Activated T-helper 2 cell treated with anti-CD3 and anti-CD28 coated beads, Interferon-gamma antibody, Interleukin-2, Interleukin-4, amounts not matched to agents 10 μg/mL and 5 μg/mL and 100 μg/mL, durations not matched to agents 14 hours and 24 hours and 36 hours (primary cell): ENCODE results near the gene ZNF556. TPM values are rescaled to one million over a fixed set of nuclear protein-coding genes. Genes with fewer than 3 reads are reported as not detected.
"Not testable (repeated sequence)": the region's sequence is repeated elsewhere in the genome, so short reads cannot be mapped to it uniquely, and the experiment has no call there.

Experiments used
- DNase-seq: peaks from one replicate; pipeline ENCODE4 v3.0.0; 2021; ENCODE audit warnings: low spot score
- H3K27ac Mint-ChIP-seq: one replicate; pipeline ENCODE4 v1.8.0; 2021; ENCODE audit warnings: mixed read lengths
- H3K27me3 Mint-ChIP-seq: one replicate; pipeline ENCODE4 v1.8.0; 2021; ENCODE audit warnings: low read depth, mixed read lengths
- H3K36me3 Mint-ChIP-seq: one replicate; pipeline ENCODE4 v1.8.0; 2021; ENCODE audit warnings: low read depth, mixed read lengths
- H3K4me1 Mint-ChIP-seq: one replicate; pipeline ENCODE4 v1.8.0; 2021; ENCODE audit warnings: low read depth, mixed read lengths
- H3K4me3 Mint-ChIP-seq: one replicate; pipeline ENCODE4 v1.8.0; 2021; ENCODE audit warnings: low read depth, mild to moderate bottlenecking, moderate library complexity, mixed read lengths
- H3K9me3 Mint-ChIP-seq: one replicate; pipeline ENCODE4 v1.8.0; 2021; ENCODE audit warnings: mixed read lengths
- intact Hi-C: fragments of 100-400 bp; cut with micrococcal nuclease; formaldehyde crosslinking; loops from one replicate; pipeline ENCODE4 v1.15.1; 2023
- total RNA-seq: library from RNA; stranded (reverse); gene quantifications from 2 replicates; pipeline ENCODE4 v1.2.3, GENCODE V29; 2022

Gene ZNF556
- total RNA-seq, 1 donor from 2014 or later = not detected

DNA sequence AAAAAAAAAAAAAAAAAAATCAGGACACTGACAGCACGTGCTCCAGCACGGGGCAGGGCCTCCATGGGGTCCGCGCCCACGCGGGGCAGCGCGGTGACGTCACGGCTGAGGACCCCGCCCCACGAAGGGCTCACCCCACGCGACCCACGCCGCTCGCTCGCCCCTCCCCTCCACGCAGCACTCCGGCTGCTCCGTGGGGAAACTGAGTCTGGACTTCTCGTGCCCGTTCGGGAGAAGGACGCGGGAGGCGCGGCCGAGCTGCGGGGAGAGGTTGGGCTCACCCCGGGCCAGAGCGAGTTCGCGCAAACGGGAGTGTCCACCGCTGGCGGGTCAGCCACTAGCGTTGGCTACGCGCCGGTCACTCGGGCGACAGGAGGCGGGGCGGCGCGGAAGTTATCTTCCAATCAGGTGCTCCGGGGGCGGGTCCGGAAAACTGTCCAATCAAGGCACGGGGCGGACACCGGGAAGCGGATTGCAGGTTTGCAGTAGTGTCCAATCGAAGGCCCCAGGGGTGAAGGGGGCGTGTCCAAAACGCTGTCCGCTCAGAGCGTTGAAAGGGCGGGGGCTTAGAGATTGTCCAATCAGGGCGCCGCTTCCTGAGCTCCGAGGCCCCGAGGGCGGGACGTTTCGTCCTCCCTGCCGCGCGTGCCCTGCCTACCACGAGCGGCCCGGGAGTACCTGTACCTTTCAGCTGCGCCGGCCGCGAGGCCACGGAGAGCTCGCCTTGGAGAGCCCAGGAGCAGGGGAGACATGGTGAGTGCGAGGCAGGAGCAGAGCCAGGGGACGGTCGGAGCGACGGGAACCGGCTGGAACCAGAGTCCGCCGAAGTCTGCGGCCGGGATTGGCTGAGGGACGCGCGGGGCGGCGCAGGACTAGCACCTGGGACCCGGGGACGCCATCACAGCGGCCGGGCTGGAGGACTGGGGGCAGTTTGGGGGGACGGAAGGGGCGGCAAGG is 33.4 kb downstream of the ZNF556 start, which contains the start of gene ZNF57:
TSS of gene ZNF57 (plus strand) at position 633 of the 957 bp plus-strand sequence. CDS start at position 751, 118 bp downstream.
- intact Hi-C loops = loop anchor here (1.0 kb wide), 1 partner anchor 45 kb away; no protein-coding TSS in a partner anchor
- DNase-seq = peak; percentile 94
- H3K4me1 Mint-ChIP-seq = peaks cover 8% of the 10 kb centered on the region
- no peaks in the 10 kb centered on the region for H3K36me3 Mint-ChIP-seq
- H3K27ac Mint-ChIP-seq = peak within 1 kb of the TSS; percentile 93
- peaks cover 12% of the 10 kb centered on the region for H3K9me3 Mint-ChIP-seq
- peak within 1 kb of the TSS; percentile 97 for H3K4me3 Mint-ChIP-seq
- H3K27me3 Mint-ChIP-seq = no peaks in the 10 kb centered on the region

DNA sequence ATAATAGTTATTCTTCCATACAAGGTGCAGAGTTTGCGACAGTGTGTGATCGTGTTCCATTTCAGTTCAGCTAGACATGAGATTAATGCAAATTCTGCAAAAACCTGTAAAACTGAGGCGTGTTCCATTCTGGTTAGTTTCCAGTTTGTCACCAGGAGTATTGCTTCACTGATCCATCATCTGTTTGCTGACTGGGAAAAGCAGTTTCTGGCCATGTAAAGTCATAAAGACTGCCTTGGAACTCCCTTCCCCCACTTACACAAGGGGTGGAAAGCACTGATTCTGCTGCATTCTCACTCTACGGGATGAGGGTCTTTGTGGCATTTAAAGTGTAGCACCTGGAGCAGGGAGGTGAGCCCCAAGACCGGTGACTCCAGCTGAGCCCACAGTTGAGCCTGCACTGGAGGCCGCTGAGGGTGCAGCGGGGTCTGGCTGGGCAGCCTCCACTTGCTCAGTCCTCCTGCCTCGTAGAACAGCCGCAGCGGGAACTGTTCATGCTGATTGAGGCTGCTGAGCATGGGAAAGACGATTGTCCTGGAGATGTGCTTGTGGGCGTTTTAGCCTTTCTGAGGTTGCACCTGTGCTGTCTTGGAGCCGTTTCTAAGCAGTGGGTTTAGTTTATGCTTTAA is 35.6 kb downstream of the ZNF556 start:
- no peaks in the 10 kb centered on the region for H3K27me3 Mint-ChIP-seq
- H3K27ac Mint-ChIP-seq = no peak overlapping the region
- intact Hi-C loops = no loop called here
- peaks cover 14% of the 10 kb centered on the region for H3K9me3 Mint-ChIP-seq
- H3K4me1 Mint-ChIP-seq = peaks cover 8% of the 10 kb centered on the region
- no peak for DNase-seq
- peaks cover 4% of the 10 kb centered on the region for H3K36me3 Mint-ChIP-seq
- H3K4me3 Mint-ChIP-seq = peak overlapping the region; percentile 30

DNA sequence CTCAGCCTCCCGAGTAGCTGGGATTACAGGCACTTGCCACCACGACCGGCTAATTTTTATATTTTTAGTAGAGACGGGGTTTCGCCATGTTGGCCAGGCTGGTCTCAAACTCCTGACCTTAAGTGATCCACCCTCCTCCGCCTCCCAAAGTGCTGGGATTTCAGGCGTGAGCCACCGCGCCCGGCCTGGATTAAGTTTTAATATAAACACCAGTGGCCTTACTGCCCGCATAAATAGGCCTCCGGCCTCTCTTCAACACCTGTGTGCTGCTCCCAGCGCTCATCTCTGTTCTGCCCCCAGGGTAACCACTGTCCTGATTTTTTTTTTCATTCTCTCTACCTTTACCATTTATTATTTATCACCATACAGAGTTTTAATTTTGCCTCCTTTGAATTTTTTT is 36.2 kb downstream of the ZNF556 start:
- DNase-seq, H3K36me3 Mint-ChIP-seq, H3K4me1 Mint-ChIP-seq, H3K27me3 Mint-ChIP-seq, intact Hi-C loops, H3K4me3 Mint-ChIP-seq, H3K27ac Mint-ChIP-seq: not testable (repeated sequence)
- H3K9me3 Mint-ChIP-seq = peaks cover 10% of the 10 kb centered on the region

DNA sequence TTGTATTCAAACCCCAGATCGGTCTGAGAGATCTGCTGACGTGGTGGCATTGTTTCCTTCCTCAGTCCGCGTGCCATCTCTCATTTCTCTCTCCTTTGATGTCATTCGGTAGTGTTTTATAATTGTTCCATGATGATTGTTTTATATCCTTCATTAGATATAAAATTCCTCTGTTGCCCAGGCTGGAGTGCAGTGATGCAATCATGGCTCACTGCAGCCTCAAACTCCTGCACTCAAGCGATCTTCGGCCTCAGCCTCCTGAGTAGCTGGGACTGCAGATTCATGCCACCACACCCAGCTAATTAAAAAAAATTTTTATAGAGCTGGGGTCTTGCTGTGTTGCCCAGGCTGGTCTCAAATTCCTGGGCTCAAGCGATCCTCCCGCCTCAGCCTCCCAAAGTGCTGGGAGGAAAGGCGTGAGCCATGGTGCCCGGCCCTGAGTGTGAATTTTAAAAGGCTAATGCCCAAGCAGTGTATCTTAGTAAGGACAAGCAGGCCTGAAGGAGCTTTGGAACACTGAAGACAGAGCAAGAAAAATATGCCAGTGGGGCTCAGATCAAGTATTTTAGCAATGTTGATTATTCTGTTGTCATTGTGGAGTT is 38.9 kb downstream of the ZNF556 start:
- peaks cover 16% of the 10 kb centered on the region for H3K9me3 Mint-ChIP-seq
- intact Hi-C loops = no loop called here
- no peaks in the 10 kb centered on the region for H3K27me3 Mint-ChIP-seq
- H3K4me3 Mint-ChIP-seq = no peak overlapping the region
- no peak overlapping the region for H3K27ac Mint-ChIP-seq
- no peak for DNase-seq
- peaks cover 11% of the 10 kb centered on the region for H3K4me1 Mint-ChIP-seq
- peaks cover 22% of the 10 kb centered on the region for H3K36me3 Mint-ChIP-seq

DNA sequence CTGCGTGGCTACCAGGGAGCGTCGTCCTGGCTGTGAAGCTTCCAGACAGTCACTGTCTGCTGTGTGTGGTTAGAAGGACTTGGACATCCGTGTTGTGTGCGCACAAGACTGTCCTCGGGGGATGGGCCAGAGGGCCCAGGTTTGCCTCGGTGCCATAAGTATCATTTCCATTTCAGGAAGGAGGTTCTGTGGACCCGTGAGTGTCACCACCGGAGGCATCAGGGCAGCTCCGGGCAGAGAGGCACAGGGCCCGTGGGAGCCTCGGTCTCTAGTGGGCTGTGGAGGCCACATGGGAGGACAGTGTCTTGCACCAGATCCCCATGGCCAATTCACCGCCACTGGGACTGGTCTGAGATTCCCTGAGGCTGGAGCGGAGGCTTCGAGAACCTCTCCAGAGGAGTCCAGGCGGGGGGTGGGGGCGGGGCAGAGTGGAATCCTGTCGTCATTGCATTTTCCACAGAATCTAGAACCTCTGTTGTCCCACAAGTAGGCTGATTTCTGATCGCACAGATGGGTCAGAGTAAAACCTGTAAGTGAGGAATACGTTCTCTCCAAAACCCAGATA is 39.6 kb downstream of the ZNF556 start:
- H3K27me3 Mint-ChIP-seq = no peaks in the 10 kb centered on the region
- peaks cover 9% of the 10 kb centered on the region for H3K4me1 Mint-ChIP-seq
- H3K27ac Mint-ChIP-seq = no peak overlapping the region
- H3K4me3 Mint-ChIP-seq = no peak overlapping the region
- intact Hi-C loops = no loop called here
- H3K36me3 Mint-ChIP-seq = peaks cover 25% of the 10 kb centered on the region
- peaks cover 20% of the 10 kb centered on the region for H3K9me3 Mint-ChIP-seq
- no peak for DNase-seq

DNA sequence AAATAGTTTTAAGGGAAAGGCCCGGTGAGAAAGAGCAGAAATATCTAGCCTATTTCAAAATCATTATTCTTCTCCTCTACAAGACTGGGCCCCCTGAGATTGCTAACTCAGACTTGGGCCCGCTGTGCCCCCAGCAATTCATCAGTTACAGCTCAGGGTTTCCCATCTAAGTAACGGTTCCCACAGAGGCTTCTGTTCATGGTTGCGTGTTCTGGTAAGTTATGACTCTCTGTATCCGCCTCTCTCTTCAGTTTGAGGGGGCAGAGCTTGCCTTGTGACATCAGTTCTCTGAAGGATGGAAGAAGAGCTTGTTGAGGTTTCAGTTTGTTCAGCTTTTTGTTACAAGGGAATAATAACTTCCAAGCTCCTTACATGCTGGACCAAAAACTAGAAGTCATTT is 45.2 kb downstream of the ZNF556 start:
- Mint-ChIP-seq H3K9me3 (peaks cover 65% of the 10 kb centered on the region), H3K4me3 (no peak overlapping the region), H3K4me1 (peaks cover 5% of the 10 kb centered on the region), H3K27me3 (no peaks in the 10 kb centered on the region), H3K36me3 (peaks cover 72% of the 10 kb centered on the region), H3K27ac (no peak overlapping the region)
- DNase-seq = no peak
- intact Hi-C loops = no loop called here

DNA sequence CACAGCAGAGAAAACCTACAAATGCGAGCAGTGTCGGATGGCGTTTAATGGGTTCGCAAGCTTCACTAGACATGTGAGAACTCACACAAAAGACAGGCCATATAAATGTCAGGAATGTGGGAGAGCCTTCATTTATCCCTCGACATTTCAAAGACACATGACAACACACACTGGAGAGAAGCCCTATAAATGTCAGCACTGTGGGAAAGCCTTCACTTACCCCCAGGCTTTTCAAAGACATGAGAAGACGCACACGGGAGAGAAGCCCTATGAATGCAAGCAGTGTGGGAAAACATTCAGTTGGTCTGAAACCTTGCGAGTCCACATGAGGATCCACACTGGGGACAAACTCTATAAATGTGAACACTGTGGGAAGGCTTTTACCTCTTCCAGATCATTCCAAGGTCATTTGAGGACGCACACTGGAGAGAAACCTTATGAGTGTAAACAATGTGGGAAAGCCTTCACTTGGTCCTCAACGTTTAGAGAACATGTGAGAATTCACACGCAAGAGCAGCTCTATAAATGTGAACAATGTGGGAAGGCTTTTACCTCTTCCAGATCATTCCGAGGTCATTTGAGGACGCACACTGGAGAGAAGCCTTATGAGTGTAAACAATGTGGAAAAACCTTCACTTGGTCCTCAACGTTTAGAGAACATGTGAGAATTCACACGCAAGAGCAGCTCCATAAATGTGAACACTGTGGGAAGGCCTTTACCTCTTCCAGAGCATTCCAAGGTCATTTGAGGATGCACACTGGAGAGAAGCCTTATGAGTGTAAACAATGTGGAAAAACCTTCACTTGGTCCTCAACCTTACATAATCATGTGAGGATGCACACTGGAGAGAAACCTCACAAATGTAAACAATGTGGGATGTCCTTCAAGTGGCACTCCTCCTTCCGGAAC is 50.4 kb downstream of the ZNF556 start:
- H3K4me1 Mint-ChIP-seq = no peaks in the 10 kb centered on the region
- H3K27me3 Mint-ChIP-seq = no peaks in the 10 kb centered on the region
- DNase-seq = no peak
- peaks cover 59% of the 10 kb centered on the region for H3K9me3 Mint-ChIP-seq
- intact Hi-C loops = no loop called here
- H3K36me3 Mint-ChIP-seq = peaks cover 66% of the 10 kb centered on the region
- no peak overlapping the region for H3K4me3 Mint-ChIP-seq
- H3K27ac Mint-ChIP-seq = no peak overlapping the region

DNA sequence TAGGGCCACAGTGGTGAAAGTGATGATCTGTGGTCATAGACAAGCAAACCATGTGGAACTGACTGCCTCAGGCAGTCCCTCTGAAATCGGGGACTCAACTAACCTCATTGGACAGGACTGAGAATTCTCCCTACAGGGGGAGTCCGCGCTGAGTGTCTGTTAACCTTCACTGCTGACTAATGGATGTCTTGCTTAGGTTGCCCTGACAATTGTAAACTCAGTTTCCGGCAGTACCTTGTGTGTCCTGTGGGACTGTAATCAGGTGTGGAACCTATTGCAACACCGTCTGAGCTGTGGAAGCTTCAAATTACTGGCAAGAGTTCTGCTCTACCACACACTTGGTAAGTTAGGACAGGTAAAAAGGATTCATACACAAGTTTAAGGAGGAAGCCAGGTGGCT is 55.9 kb downstream of the ZNF556 start:
- no peaks in the 10 kb centered on the region for H3K27me3 Mint-ChIP-seq
- DNase-seq = no peak
- H3K27ac Mint-ChIP-seq = no peak overlapping the region
- H3K4me1 Mint-ChIP-seq = no peaks in the 10 kb centered on the region
- H3K9me3 Mint-ChIP-seq = peaks cover 17% of the 10 kb centered on the region
- H3K4me3 Mint-ChIP-seq = no peak overlapping the region
- H3K36me3 Mint-ChIP-seq = peaks cover 21% of the 10 kb centered on the region
- intact Hi-C loops = no loop called here

DNA sequence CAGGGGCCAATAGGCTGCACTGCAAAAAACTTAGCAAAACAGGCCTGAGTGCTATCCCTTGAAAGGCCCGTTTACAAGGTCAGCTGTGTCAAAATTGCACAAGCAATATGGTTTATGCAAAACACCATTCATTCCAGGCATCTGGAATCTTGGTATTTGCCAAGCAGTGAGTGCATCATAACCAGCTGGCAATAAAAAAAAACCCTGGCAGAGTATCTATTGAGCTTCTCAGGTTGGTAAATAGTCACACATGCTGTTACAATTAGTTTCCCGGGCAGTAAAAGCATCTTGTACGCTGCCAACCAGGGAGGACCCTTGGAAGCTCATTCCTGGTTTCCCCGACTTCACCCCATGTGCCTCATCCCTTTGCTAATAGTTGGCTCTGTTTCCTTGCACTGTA is 56.4 kb downstream of the ZNF556 start:
- H3K36me3 Mint-ChIP-seq = peaks cover 17% of the 10 kb centered on the region
- DNase-seq = no peak
- H3K27ac Mint-ChIP-seq = no peak overlapping the region
- peaks cover 13% of the 10 kb centered on the region for H3K9me3 Mint-ChIP-seq
- H3K4me1 Mint-ChIP-seq = no peaks in the 10 kb centered on the region
- H3K4me3 Mint-ChIP-seq = no peak overlapping the region
- intact Hi-C loops = no loop called here
- no peaks in the 10 kb centered on the region for H3K27me3 Mint-ChIP-seq

DNA sequence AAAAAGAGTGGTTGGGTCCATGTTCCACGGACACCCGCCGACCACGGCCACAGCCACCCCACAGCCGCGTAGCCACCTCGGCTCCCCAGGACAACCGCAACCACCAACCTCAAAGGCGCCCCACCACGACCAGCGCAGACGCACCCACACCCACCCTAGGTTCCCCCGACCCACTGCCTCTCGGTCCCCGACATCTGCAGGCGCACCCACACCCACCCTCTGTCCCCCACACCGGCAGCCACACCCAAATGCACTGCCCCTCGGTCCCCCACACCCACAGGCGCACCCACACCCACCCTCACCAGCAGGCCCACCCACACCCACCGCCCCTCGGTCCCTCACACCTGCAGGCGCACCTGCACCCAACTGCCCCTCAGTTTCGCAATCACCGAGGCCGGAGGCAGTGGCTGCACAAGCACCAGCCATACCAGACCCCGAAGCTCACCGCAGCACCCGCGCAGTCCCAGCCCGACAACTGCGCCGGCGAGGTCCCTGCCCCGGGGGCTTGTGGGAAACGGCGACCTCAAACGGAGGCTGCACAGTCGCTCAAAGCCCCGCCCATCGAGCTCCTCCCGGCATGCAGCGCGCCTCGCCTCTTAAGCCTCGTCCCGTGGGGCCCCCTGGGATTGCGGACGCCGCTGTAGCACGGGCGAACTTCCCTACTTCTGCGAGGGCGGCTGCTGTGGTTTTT is 59.4 kb downstream of the ZNF556 start:
- H3K27me3 Mint-ChIP-seq = no peaks in the 10 kb centered on the region
- no peak for DNase-seq
- H3K4me3 Mint-ChIP-seq = no peak overlapping the region
- intact Hi-C loops = no loop called here
- peaks cover 13% of the 10 kb centered on the region for H3K36me3 Mint-ChIP-seq
- no peaks in the 10 kb centered on the region for H3K4me1 Mint-ChIP-seq
- no peak overlapping the region for H3K27ac Mint-ChIP-seq
- H3K9me3 Mint-ChIP-seq = peaks cover 15% of the 10 kb centered on the region

DNA sequence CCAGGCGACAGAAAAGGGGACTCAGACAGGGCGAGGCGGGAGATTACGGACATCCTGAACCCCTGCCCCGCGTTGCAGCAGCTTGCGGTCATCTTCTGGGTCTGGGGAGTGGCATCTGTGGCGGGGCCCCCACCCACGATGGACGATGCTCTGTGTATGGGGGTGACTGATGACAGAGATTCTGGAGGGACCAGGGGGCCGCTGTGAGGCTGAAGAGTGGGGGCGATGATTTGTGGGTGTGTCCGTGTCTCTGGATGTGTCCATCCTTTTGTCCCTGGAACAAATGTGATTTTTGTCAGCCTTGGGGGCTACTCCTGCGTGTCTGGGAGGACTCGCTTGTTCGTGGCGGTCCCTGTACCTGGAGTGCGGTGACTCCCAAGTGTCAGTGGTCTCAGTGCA is 59.9 kb downstream of the ZNF556 start:
- H3K9me3 Mint-ChIP-seq = peaks cover 17% of the 10 kb centered on the region
- H3K36me3 Mint-ChIP-seq = peaks cover 15% of the 10 kb centered on the region
- no peaks in the 10 kb centered on the region for H3K4me1 Mint-ChIP-seq
- intact Hi-C loops = no loop called here
- H3K27me3 Mint-ChIP-seq = no peaks in the 10 kb centered on the region
- no peak overlapping the region for H3K27ac Mint-ChIP-seq
- no peak for DNase-seq
- H3K4me3 Mint-ChIP-seq = no peak overlapping the region
